Measurements from ENCODE around the gene TKTL1.

TKTL1 gene

GRCh38 chrX:154348114-154348531 is 52.5 kb downstream of the TKTL1 start:
- DNase-seq = peak in 1 of 2 experiments; percentile 12

GRCh38 chrX:154348646-154349358 is 53.2 kb downstream of the TKTL1 start:
- no peak for DNase-seq

GRCh38 chrX:154349359-154349935 is 53.9 kb downstream of the TKTL1 start:
- DNase-seq = no peak

- no peak for DNase-seq
These were observed 54.4 kb downstream of the TKTL1 start for GRCh38 chrX:154349979-154350378.

- no peak for DNase-seq
These were observed 55.0 kb downstream of the TKTL1 start for GRCh38 chrX:154350429-154351182.

- DNase-seq = no peak
These were observed 55.8 kb downstream of the TKTL1 start for GRCh38 chrX:154351183-154352011.

GRCh38 chrX:154352012-154352401 is 56.4 kb downstream of the TKTL1 start:
- no peak for DNase-seq

- DNase-seq = no peak
These were observed 56.9 kb downstream of the TKTL1 start for GRCh38 chrX:154352466-154352865.

- DNase-seq = no peak
These were observed 57.7 kb downstream of the TKTL1 start for GRCh38 chrX:154353172-154353843.

- no peak for DNase-seq
These were observed 58.4 kb downstream of the TKTL1 start for GRCh38 chrX:154354013-154354412.

- no peak for DNase-seq
These were observed 58.9 kb downstream of the TKTL1 start for GRCh38 chrX:154354516-154354915.

GRCh38 chrX:154355094-154355775 is 59.6 kb downstream of the TKTL1 start:
- DNase-seq = no peak

GRCh38 chrX:154355776-154356140 is 60.2 kb downstream of the TKTL1 start:
- DNase-seq = no peak

GRCh38 chrX:154356596-154356995 is 61.0 kb downstream of the TKTL1 start:
- no peak for DNase-seq

GRCh38 chrX:154357205-154357604 is 61.6 kb downstream of the TKTL1 start:
- no peak for DNase-seq

- DNase-seq = no peak
These were observed 62.4 kb downstream of the TKTL1 start for GRCh38 chrX:154358011-154358410.

GRCh38 chrX:154358829-154359228 is 63.2 kb downstream of the TKTL1 start:
- no peak for DNase-seq

- DNase-seq = no peak
These were observed 64.0 kb downstream of the TKTL1 start for GRCh38 chrX:154359362-154360154.

- no peak for DNase-seq
These were observed 64.6 kb downstream of the TKTL1 start for GRCh38 chrX:154360155-154360713.

GRCh38 chrX:154362085-154362742 is 66.6 kb downstream of the TKTL1 start:
- DNase-seq = no peak

All from SW 1271 (cell line).